ENCODE results near the gene PLK2. TPM values are rescaled to one million over a fixed set of nuclear protein-coding genes. Genes with fewer than 3 reads are reported as not detected.
A peak's percentile ranks its signal among the peaks of the same experiment; 100 is the strongest.

The PLK2 gene
- total RNA-seq, 1 experiment from 2014 or later: 31.9 TPM

- POLR2A ChIA-PET: interaction anchor here (0.6 to 0.7 kb wide), 2 partner anchors 18 to 530 kb away, joined by 3 to 4 read pairs; no protein-coding TSS in a partner anchor
- Mint-ChIP-seq H3K27ac (ENCODE audit: unreplicated experiment) (no peak overlapping the region), H3K27me3 (ENCODE audit: insufficient read depth, unreplicated experiment) (no peaks in the 10 kb centered on the region), H3K9me3 (ENCODE audit: unreplicated experiment) (no peaks in the 10 kb centered on the region), H3K4me1 (ENCODE audit: low read depth, unreplicated experiment) (peaks cover 12% of the 10 kb centered on the region), H3K36me3 (ENCODE audit: insufficient read depth, unreplicated experiment) (no peaks in the 10 kb centered on the region), H3K4me3 (ENCODE audit: unreplicated experiment) (no peak overlapping the region)
- intact Hi-C loops (cut with micrococcal nuclease; ENCODE audit: unreplicated experiment): no loop called here
- Histone ChIP-seq H3K4me1 (peaks cover 16% of the 10 kb centered on the region), H3K27me3 (replicated peaks; ENCODE audit: control insufficient read depth, insufficient read depth, low read length) (no peaks in the 10 kb centered on the region), H3K4me3 (ENCODE audit: low read depth, low read length) (no peak overlapping the region), H3K36me3 (ENCODE audit: control insufficient read depth, insufficient read depth, low read length) (no peaks in the 10 kb centered on the region; the same call in 1 of the 2 replicates), H3K9me3 (no peaks in the 10 kb centered on the region)
- no peak for DNase-seq
- BruUV-seq (replicated peaks): no TSS peak
- CTCF ChIA-PET: interaction anchor here (0.5 kb wide), 1 partner anchor 941 kb away, joined by 3 read pairs; no protein-coding TSS in a partner anchor
- TF ChIP-seq CTCF (IDR thresholded peaks at IDR 0.05; ENCODE audit: insufficient read depth in 1 of 2, low read depth in 1 of 2, low read length in 1 of 2, severe bottlenecking in 1 of 2, unreplicated experiment in 1 of 2): no peak
Observed at GRCh38 chr5:58440901-58441460, 18.9 kb downstream of the PLK2 start.

GRCh38 chr5:58439094-58439644 is 20.7 kb downstream of the PLK2 start:
- Histone ChIP-seq H3K4me1 (peaks cover 16% of the 10 kb centered on the region), H3K36me3 (ENCODE audit: control insufficient read depth, insufficient read depth, low read length) (no peaks in the 10 kb centered on the region; the same call in 1 of the 2 replicates), H3K27me3 (replicated peaks; ENCODE audit: control insufficient read depth, insufficient read depth, low read length) (no peaks in the 10 kb centered on the region), H3K9me3 (no peaks in the 10 kb centered on the region), H3K4me3 (ENCODE audit: low read depth, low read length) (no peak overlapping the region)
- H3K36me3 Mint-ChIP-seq (ENCODE audit: insufficient read depth, unreplicated experiment): no peaks in the 10 kb centered on the region
- POLR2A ChIA-PET: no interaction called here
- no peak overlapping the region for H3K4me3 Mint-ChIP-seq (ENCODE audit: unreplicated experiment)
- H3K9me3 Mint-ChIP-seq (ENCODE audit: unreplicated experiment): no peaks in the 10 kb centered on the region
- no peaks in the 10 kb centered on the region for H3K27me3 Mint-ChIP-seq (ENCODE audit: insufficient read depth, unreplicated experiment)
- intact Hi-C loops (cut with micrococcal nuclease; ENCODE audit: unreplicated experiment): no loop called here
- TF ChIP-seq CTCF (IDR thresholded peaks at IDR 0.05; ENCODE audit: insufficient read depth in 1 of 2, low read depth in 1 of 2, low read length in 1 of 2, severe bottlenecking in 1 of 2, unreplicated experiment in 1 of 2): no peak
- H3K27ac Mint-ChIP-seq (ENCODE audit: unreplicated experiment): no peak overlapping the region
- no TSS peak for BruUV-seq (replicated peaks)
- H3K4me1 Mint-ChIP-seq (ENCODE audit: low read depth, unreplicated experiment): peaks cover 12% of the 10 kb centered on the region
- CTCF ChIA-PET: no interaction called here
- peak; percentile 42 to 51 for DNase-seq

DNA sequence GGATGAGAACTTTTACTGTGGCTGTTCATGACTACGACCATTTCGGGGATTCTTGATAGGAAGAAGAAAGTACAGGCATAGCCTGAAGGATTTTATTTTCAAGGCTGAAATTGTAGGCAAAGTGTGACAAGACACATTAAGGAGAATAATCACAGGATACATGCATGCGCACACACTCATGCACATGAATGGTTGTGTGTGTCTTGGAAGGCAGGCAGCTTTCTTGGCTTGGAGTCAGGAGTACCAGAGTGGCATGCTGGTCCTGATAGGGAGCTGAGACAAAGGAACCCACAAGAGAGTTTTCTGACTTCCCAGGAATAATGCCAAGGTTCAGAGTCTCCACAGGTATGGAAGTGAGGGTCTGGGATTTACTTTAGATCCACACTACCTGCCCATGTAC is 22.2 kb downstream of the PLK2 start:
- ChIA-PET CTCF (no interaction called here), POLR2A (no interaction called here)
- intact Hi-C loops (cut with micrococcal nuclease; ENCODE audit: unreplicated experiment): no loop called here
- no peak for DNase-seq
- Histone ChIP-seq H3K27me3 (replicated peaks; ENCODE audit: control insufficient read depth, insufficient read depth, low read length) (no peaks in the 10 kb centered on the region), H3K4me1 (peaks cover 16% of the 10 kb centered on the region), H3K4me3 (ENCODE audit: low read depth, low read length) (no peak overlapping the region), H3K9me3 (no peaks in the 10 kb centered on the region), H3K36me3 (ENCODE audit: control insufficient read depth, insufficient read depth, low read length) (no peaks in the 10 kb centered on the region; the same call in 1 of the 2 replicates)
- TF ChIP-seq CTCF (IDR thresholded peaks at IDR 0.05; ENCODE audit: insufficient read depth in 1 of 2, low read depth in 1 of 2, low read length in 1 of 2, severe bottlenecking in 1 of 2, unreplicated experiment in 1 of 2): no peak
- BruUV-seq (replicated peaks): no TSS peak
- no peaks in the 10 kb centered on the region for H3K27me3 Mint-ChIP-seq (ENCODE audit: insufficient read depth, unreplicated experiment)
- H3K27ac Mint-ChIP-seq (ENCODE audit: unreplicated experiment): no peak overlapping the region
- H3K36me3 Mint-ChIP-seq (ENCODE audit: insufficient read depth, unreplicated experiment): no peaks in the 10 kb centered on the region
- no peaks in the 10 kb centered on the region for H3K9me3 Mint-ChIP-seq (ENCODE audit: unreplicated experiment)
- no peak overlapping the region for H3K4me3 Mint-ChIP-seq (ENCODE audit: unreplicated experiment)
- peaks cover 12% of the 10 kb centered on the region for H3K4me1 Mint-ChIP-seq (ENCODE audit: low read depth, unreplicated experiment)

Data from Caco-2 (cell line).